IMR-90 (cell line): ENCODE results near the gene NDRG4. TPM values are rescaled to one million over a fixed set of nuclear protein-coding genes. Genes with fewer than 3 reads are reported as not detected.

Source experiments
- ATAC-seq: fragments of 200-7000 bp; cut with Tn5 transposase; 2 replicates; pipeline ENCODE4 v1.9.1; 2020; ENCODE audit warnings: low read depth, mild to moderate bottlenecking, moderate library complexity
- BruUV-seq: library from RNA; stranded (reverse); fragments of 400-500 nt; replicated peaks from 2 replicates; lab custom pipeline; 2021; lab: Mats Ljungman, UMichigan
- CTCF ChIA-PET: fragments of 300-600 bp; formaldehyde crosslinking; extraction: SDS; loops from one replicate; lab custom pipeline; 2021; ENCODE audit warnings: antibody characterized with exemption; lab: Yijun Ruan, JAX
- POLR2A ChIA-PET: fragments of 300-600 bp; sonication (Branson Sonifier 250); formaldehyde crosslinking; loops from one replicate; lab custom pipeline; 2022; ENCODE audit warnings: antibody characterized with exemption; ENCODE audit not compliant: unreplicated experiment; lab: Charles Lee
- DNase-seq: peaks from one replicate; pipeline ENCODE4 v3.0.0; 2013
- H2AFZ ChIP-seq: replicated peaks from 2 replicates; pipeline ENCODE3; 2013; ENCODE audit warnings: low read length, mild to moderate bottlenecking; ENCODE audit not compliant: poor library complexity
- H2AK5ac ChIP-seq: 2 replicates; pipeline ENCODE4 v1.6.1; 2013; ENCODE audit warnings: low read depth, low read length, inconsistent platforms
- H2AK9ac ChIP-seq: replicated peaks from 2 replicates; pipeline ENCODE3; 2013; ENCODE audit warnings: mild to moderate bottlenecking, low read depth, low read length, moderate library complexity; ENCODE audit not compliant: poor library complexity
- H2BK120ac ChIP-seq: 2 replicates; pipeline ENCODE4 v1.6.1; 2013; ENCODE audit warnings: low read depth, low read length, inconsistent platforms
- H2BK15ac ChIP-seq: 3 replicates; pipeline ENCODE4 v1.6.1; 2013; ENCODE audit warnings: low read depth, low read length, inconsistent platforms
- H2BK20ac ChIP-seq: 2 replicates; pipeline ENCODE4 v1.6.1; 2013; ENCODE audit warnings: low read depth, mild to moderate bottlenecking, inconsistent platforms, low read length, moderate library complexity
- H2BK5ac ChIP-seq: 2 replicates; pipeline ENCODE4 v1.6.1; 2013; ENCODE audit warnings: mild to moderate bottlenecking, low read depth, low read length, inconsistent platforms; ENCODE audit not compliant: poor library complexity, severe bottlenecking
- H3K14ac ChIP-seq: replicated peaks from 2 replicates; pipeline ENCODE4 v1.6.1; 2013; ENCODE audit warnings: low read depth, low read length, inconsistent platforms
- H3K18ac ChIP-seq: 2 replicates; pipeline ENCODE4 v1.6.1; 2013; ENCODE audit warnings: low read depth, low read length, control low read depth
- H3K23ac ChIP-seq: 2 replicates; pipeline ENCODE4 v1.6.1; 2013; ENCODE audit warnings: low read depth, low read length, inconsistent platforms
- H3K27ac ChIP-seq: 2 replicates; pipeline ENCODE4 v1.5.1; 2013; ENCODE audit warnings: mild to moderate bottlenecking, control low read depth, low read length; ENCODE audit not compliant: insufficient read depth
- H3K27me3 ChIP-seq: 2 replicates; pipeline ENCODE4 v1.6.1; 2013; ENCODE audit warnings: low read length; ENCODE audit not compliant: control insufficient read depth, insufficient read depth
- H3K36me3 ChIP-seq: 2 replicates; pipeline ENCODE4 v1.6.1; 2013; ENCODE audit warnings: low read length, mixed read lengths; ENCODE audit not compliant: control insufficient read depth, insufficient read depth
- H3K4ac ChIP-seq: 2 replicates; pipeline ENCODE4 v1.6.1; 2013; ENCODE audit warnings: low read depth, low read length, inconsistent platforms
- H3K4me1 ChIP-seq: 2 replicates; pipeline ENCODE4 v1.6.1; 2013; ENCODE audit warnings: low read length, mixed read lengths; ENCODE audit not compliant: control insufficient read depth, insufficient read depth
- H3K4me2 ChIP-seq: 2 replicates; pipeline ENCODE4 v1.6.1; 2013; ENCODE audit warnings: low read depth, mild to moderate bottlenecking, control low read depth, low read length, moderate library complexity
- H3K4me3 ChIP-seq: 2 replicates; pipeline ENCODE4 v1.5.1; 2013; ENCODE audit warnings: low read depth, mild to moderate bottlenecking, control low read depth, low read length, moderate library complexity; ENCODE audit not compliant: insufficient read depth
- H3K56ac ChIP-seq: 2 replicates; pipeline ENCODE4 v1.6.1; 2013; ENCODE audit warnings: low read length, inconsistent platforms; ENCODE audit not compliant: insufficient read depth; ENCODE audit errors: extremely low read depth
- H3K79me1 ChIP-seq, 2 experiments: 2 replicates each; pipeline ENCODE4 v1.6.1; 2013; ENCODE audit warnings: low read length in 2 of 2, inconsistent platforms in 1 of 2, low read depth in 1 of 2
- H3K9ac ChIP-seq: 2 replicates; pipeline ENCODE4 v1.6.1; 2013; ENCODE audit warnings: low read depth, low read length, control low read depth
- H3K9me1 ChIP-seq: 2 replicates; pipeline ENCODE4 v1.6.1; 2013; ENCODE audit warnings: low read length, inconsistent platforms; ENCODE audit not compliant: insufficient read depth
- H3K9me3 ChIP-seq: 2 replicates; pipeline ENCODE4 v1.6.1; 2013; ENCODE audit warnings: low read length; ENCODE audit not compliant: control insufficient read depth, insufficient read depth
- H4K20me1 ChIP-seq: 2 replicates; pipeline ENCODE4 v1.6.1; 2013; ENCODE audit warnings: low read length, inconsistent platforms; ENCODE audit not compliant: insufficient read depth
- H4K5ac ChIP-seq: 2 replicates; pipeline ENCODE4 v1.6.1; 2013; ENCODE audit warnings: mild to moderate bottlenecking, low read depth, low read length, control low read depth
- H4K8ac ChIP-seq, 2 experiments: 2 replicates each; pipeline ENCODE4 v1.6.1; 2013; ENCODE audit warnings: low read depth in 2 of 2, low read length in 2 of 2, control low read depth in 1 of 2, inconsistent platforms in 1 of 2
- H4K91ac ChIP-seq: 2 replicates; pipeline ENCODE4 v1.6.1; 2013; ENCODE audit warnings: low read depth, low read length, inconsistent platforms; ENCODE audit not compliant: insufficient read depth
- BHLHE40 ChIP-seq: fragments of 150-350 bp; IDR thresholded peaks from 2 replicates; pipeline ENCODE4 v1.6.1; 2016; ENCODE audit warnings: mild to moderate bottlenecking, low read depth, low read length
- CEBPB ChIP-seq: IDR thresholded peaks from 2 replicates; pipeline ENCODE4 v1.6.1; 2012; ENCODE audit warnings: low read depth, low read length, improper control_type of control experiment
- FOS ChIP-seq: fragments of 150-350 bp; IDR thresholded peaks from 2 replicates; pipeline ENCODE4 v1.6.1; 2016; ENCODE audit warnings: low read depth, low read length
- MAFK ChIP-seq: IDR thresholded peaks from 2 replicates; pipeline ENCODE4 v1.6.1; 2012; ENCODE audit warnings: low read depth, low read length, improper control_type of control experiment
- MAZ ChIP-seq: IDR thresholded peaks from 2 replicates; pipeline ENCODE4 v1.6.1; 2012; ENCODE audit warnings: low read depth, mild to moderate bottlenecking, low read length, improper control_type of control experiment, moderate library complexity, borderline replicate concordance
- MXI1 ChIP-seq: IDR thresholded peaks from 2 replicates; pipeline ENCODE4 v1.6.1; 2012; ENCODE audit warnings: low read depth, mild to moderate bottlenecking, low read length, moderate library complexity, borderline replicate concordance
- NFE2L2 ChIP-seq: fragments of 150-350 bp; IDR thresholded peaks from 2 replicates; pipeline ENCODE4 v1.6.1; 2016; ENCODE audit warnings: low read depth, mild to moderate bottlenecking, low read length
- POLR2A ChIP-seq: IDR thresholded peaks from 2 replicates; pipeline ENCODE4 v1.6.1; 2012; ENCODE audit warnings: mild to moderate bottlenecking, low read depth, low read length
- RAD21 ChIP-seq: IDR thresholded peaks from 2 replicates; pipeline ENCODE4 v1.6.1; 2012; ENCODE audit warnings: low read length, improper control_type of control experiment
- RFX5 ChIP-seq: IDR thresholded peaks from 2 replicates; pipeline ENCODE4 v1.8.0; 2012; ENCODE audit warnings: low read depth, mild to moderate bottlenecking, low read length, moderate library complexity
- SMC3 ChIP-seq: fragments of 150-350 bp; IDR thresholded peaks from 2 replicates; pipeline ENCODE4 v1.6.1; 2016; ENCODE audit warnings: low read depth, mild to moderate bottlenecking, antibody characterized with exemption, low read length, moderate library complexity
- WGBS, 2 experiments: methylation state at CpG; one replicate each; pipeline versions ENCODE4 v1.1.5 to v1.1.7; 2013; ENCODE audit warnings: missing lambda C conversion rate in 2 of 2; ENCODE audit not compliant: insufficient read length in 1 of 2; ENCODE audit errors: extremely low coverage in 2 of 2; 5-methylcytosine and 5-hydroxymethylcytosine counted together
- dilution Hi-C: fragments of 300-500 bp; cut with HindIII; formaldehyde crosslinking; loops from one replicate; pipeline ENCODE4 v1.14.3; 2018; ENCODE audit warnings: low sequenced_read_pairs; ENCODE audit not compliant: unreplicated experiment
- in situ Hi-C: fragments of 300-500 bp; cut with MboI; formaldehyde crosslinking; loops from 3 replicates; pipeline ENCODE4 v1.14.3; 2019; ENCODE audit warnings: low sequenced_read_pairs, inconsistent platforms, mixed read lengths
- intact Hi-C: fragments of 100-400 bp; cut with micrococcal nuclease; formaldehyde crosslinking; loops from 2 replicates; pipeline ENCODE4 v1.10.0; 2022
- polyA plus RNA-seq, 3 experiments: library from polyadenylated mRNA; depleted of rRNA; stranded (reverse); fragments of >200 nt; gene quantifications; 2 replicates each; pipeline ENCODE4 v1.2.3, GENCODE V29; 2012; ENCODE audit warnings: low replicate concordance in 1 of 3
- total RNA-seq: library from RNA; depleted of rRNA; stranded (reverse); fragments of >200 nt; gene quantifications from 2 replicates; pipeline ENCODE4 v1.2.3, GENCODE V29; 2012
- TF ChIP-seq, protein P1 (sequence below): fragments of 150-350 bp; IDR thresholded peaks from 2 replicates; pipeline ENCODE4 v1.6.1; 2017; ENCODE audit warnings: mild to moderate bottlenecking, antibody characterized with exemption, low read length, low read depth
- TF ChIP-seq, protein P2 (sequence below): fragments of 150-350 bp; IDR thresholded peaks from 2 replicates; pipeline ENCODE4 v1.6.1; 2016; ENCODE audit warnings: low read depth, mild to moderate bottlenecking, low read length, moderate library complexity, borderline replicate concordance

NDRG4 gene
- total and polyA plus RNA-seq, 2 of the 4 experiments (the other 2 are of a cell fraction): 10.9 to 23.5 TPM

DNA sequence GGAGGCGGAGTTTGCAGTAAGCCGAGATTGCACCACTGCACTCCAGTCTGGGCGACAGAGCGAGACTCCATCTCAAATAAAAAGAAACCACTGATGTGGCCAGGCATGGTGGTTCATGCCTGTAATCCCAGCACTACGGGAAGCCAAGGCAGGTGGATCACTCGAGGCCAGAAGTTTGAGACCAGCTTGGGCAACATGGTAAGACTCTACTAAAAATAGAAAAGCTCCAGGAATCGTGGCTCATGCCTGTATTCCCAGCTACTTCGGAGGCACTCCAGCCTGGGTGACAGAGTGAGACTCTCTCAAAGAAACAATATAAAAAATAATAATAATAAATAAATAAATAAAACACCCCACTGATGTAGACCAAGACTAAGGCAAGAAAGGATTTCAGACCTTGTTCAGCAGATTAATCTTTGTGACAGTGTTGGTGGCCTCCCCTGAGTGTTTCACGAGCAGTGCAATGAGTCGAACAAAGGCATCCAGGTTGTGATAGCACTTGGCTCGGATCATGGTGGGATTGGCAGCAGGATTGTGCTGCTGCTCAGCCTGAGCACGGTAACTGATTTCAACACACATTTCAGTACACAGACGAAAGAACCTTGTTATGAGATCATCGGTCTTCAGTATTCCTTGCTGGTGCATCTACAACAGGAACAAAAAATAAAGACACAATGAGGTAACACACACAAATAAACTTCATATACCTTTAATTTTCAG, 34.0 kb downstream of the NDRG4 start (continued):
- no peak for TF ChIP-seq POLR2A

DNA sequence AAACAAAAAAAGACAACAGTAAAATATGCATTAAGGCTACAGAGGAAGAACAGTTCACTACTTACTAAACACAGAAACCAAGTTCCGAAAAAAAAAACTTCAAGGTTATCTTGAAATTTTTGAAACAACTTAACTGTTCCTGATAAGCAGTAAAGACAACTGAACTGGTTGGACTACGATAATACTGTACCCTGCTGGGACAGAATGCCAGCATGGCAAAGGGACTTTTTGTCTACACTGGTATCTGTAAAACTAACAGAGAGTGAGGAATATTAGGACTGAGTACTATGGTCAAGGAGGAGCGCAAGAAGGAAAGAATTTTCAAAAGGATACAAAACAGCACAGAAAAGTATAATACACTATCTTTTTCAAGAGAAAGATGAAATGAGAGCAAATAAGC, 35.2 kb downstream of the NDRG4 start:
- Histone ChIP-seq H4K20me1 (no peaks in the 10 kb centered on the region; the same call in 1 of the 2 replicates), H3K4me1 (no peaks in the 10 kb centered on the region), H2AK9ac (no peak overlapping the region), H2AFZ (no peak overlapping the region), H3K4me2 (no peak overlapping the region), H2BK120ac (no peak overlapping the region), H3K27ac (no peak overlapping the region), H3K4me3 (no peak overlapping the region), H3K56ac (no peak overlapping the region), H4K91ac (no peak overlapping the region), H2AK5ac (no peak overlapping the region), H3K9me3 (no peaks in the 10 kb centered on the region), H3K36me3 (peaks cover 66% of the 10 kb centered on the region), H3K9me1 (no peaks in the 10 kb centered on the region), H3K18ac (no peak overlapping the region), H2BK20ac (no peak overlapping the region), H3K4ac (no peak overlapping the region), H2BK5ac (no peak overlapping the region), H4K5ac (no peak overlapping the region), H2BK15ac (no peak overlapping the region), H3K9ac (no peak overlapping the region), H3K23ac (no peak overlapping the region), H3K14ac (no peak overlapping the region), H3K79me1 (peaks cover 5 to 17% of the 10 kb centered on the region in 2 experiments; a peak in 3 of 4 replicates), H4K8ac (no peak overlapping the region), H3K27me3 (no peaks in the 10 kb centered on the region)
- WGBS, 2 experiments: 100% methylated on average over 1 of the region's 3 CpGs; no CpG with 5 or more reads in 1 of the 2 experiments
- ChIA-PET CTCF (no interaction called here), POLR2A (no interaction called here)
- in situ Hi-C loops (no loop called here), intact Hi-C loops (loop anchor here (2.0 kb wide), 1 partner anchor 14 kb away; no protein-coding TSS in a partner anchor), dilution Hi-C loops (no loop called here)
- DNase-seq (no peak), ATAC-seq (no peak)
- no TSS peak for BruUV-seq
- no peak for TF ChIP-seq MAZ
- TF ChIP-seq MAFK: no peak
- TF ChIP-seq NFE2L2: no peak
- TF ChIP-seq FOS: no peak
- TF ChIP-seq SMC3: no peak
- no peak for TF ChIP-seq CEBPB
- no peak for TF ChIP-seq MXI1
- TF ChIP-seq POLR2A: no peak
- TF ChIP-seq RAD21: no peak
- TF ChIP-seq, protein P1, sequence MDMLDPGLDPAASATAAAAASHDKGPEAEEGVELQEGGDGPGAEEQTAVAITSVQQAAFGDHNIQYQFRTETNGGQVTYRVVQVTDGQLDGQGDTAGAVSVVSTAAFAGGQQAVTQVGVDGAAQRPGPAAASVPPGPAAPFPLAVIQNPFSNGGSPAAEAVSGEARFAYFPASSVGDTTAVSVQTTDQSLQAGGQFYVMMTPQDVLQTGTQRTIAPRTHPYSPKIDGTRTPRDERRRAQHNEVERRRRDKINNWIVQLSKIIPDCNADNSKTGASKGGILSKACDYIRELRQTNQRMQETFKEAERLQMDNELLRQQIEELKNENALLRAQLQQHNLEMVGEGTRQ: no peak
- TF ChIP-seq BHLHE40: no peak
- TF ChIP-seq RFX5: no peak
- TF ChIP-seq, protein P2, sequence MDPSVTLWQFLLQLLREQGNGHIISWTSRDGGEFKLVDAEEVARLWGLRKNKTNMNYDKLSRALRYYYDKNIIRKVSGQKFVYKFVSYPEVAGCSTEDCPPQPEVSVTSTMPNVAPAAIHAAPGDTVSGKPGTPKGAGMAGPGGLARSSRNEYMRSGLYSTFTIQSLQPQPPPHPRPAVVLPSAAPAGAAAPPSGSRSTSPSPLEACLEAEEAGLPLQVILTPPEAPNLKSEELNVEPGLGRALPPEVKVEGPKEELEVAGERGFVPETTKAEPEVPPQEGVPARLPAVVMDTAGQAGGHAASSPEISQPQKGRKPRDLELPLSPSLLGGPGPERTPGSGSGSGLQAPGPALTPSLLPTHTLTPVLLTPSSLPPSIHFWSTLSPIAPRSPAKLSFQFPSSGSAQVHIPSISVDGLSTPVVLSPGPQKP: no peak
